ENCODE results near the gene IRS2.

IRS2 gene

DNA sequence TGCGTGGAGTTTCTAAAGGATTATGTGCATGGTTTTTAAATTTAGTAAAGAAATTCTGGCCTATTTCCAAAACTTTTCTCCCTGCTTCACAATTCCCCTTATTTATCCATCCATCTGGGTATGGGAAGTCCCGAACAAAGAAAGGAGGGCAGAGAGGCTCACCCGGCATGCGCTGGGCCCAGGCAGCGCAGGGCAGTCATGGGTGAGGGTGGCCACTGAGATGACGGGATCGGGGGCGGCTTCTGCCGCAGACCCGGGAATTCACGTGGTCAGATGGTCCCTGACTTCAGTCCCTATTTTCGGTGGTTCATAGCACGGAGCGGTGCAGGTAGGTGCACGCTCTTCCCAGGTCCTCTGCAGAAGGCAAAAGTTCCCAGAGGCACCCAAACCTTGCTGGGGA is 14.5 kb downstream of the IRS2 start:
- H2AFZ ChIP-seq (ENCODE audit: low read depth, low read length, severe bottlenecking), result no peak overlapping the region
- H3K9me3 ChIP-seq (ENCODE audit: insufficient read depth, low read length), result no peaks in the 10 kb centered on the region
- no peaks in the 10 kb centered on the region for H3K36me3 ChIP-seq (ENCODE audit: low read length)
- no peak overlapping the region for H3K4me3 ChIP-seq (ENCODE audit: insufficient read depth, low read length, poor library complexity, severe bottlenecking)
- H3K79me2 ChIP-seq (ENCODE audit: insufficient read depth, low read length), result no peaks in the 10 kb centered on the region
- no peak overlapping the region for H3K27ac ChIP-seq (ENCODE audit: low read depth, low read length)
- no peaks in the 10 kb centered on the region for H3F3A ChIP-seq (ENCODE audit: insufficient read depth)
- H3K27me3 ChIP-seq (ENCODE audit: low read length), result no peaks in the 10 kb centered on the region
- no peaks in the 10 kb centered on the region for H3K9me2 ChIP-seq (replicated peaks; ENCODE audit: insufficient read depth, low read length)
- no peak overlapping the region for H3K4me2 ChIP-seq (ENCODE audit: low read depth, low read length, poor library complexity, severe bottlenecking)
- no peak overlapping the region for H3K9ac ChIP-seq (ENCODE audit: low read length)
- H4K20me1 ChIP-seq (ENCODE audit: low read depth, low read length), result no peaks in the 10 kb centered on the region
- TF ChIP-seq, protein P1, sequence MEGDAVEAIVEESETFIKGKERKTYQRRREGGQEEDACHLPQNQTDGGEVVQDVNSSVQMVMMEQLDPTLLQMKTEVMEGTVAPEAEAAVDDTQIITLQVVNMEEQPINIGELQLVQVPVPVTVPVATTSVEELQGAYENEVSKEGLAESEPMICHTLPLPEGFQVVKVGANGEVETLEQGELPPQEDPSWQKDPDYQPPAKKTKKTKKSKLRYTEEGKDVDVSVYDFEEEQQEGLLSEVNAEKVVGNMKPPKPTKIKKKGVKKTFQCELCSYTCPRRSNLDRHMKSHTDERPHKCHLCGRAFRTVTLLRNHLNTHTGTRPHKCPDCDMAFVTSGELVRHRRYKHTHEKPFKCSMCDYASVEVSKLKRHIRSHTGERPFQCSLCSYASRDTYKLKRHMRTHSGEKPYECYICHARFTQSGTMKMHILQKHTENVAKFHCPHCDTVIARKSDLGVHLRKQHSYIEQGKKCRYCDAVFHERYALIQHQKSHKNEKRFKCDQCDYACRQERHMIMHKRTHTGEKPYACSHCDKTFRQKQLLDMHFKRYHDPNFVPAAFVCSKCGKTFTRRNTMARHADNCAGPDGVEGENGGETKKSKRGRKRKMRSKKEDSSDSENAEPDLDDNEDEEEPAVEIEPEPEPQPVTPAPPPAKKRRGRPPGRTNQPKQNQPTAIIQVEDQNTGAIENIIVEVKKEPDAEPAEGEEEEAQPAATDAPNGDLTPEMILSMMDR (IDR thresholded peaks at IDR 0.05; ENCODE audit: insufficient read depth, low read length, poor library complexity, severe bottlenecking), result no peak
- no peak for TF ChIP-seq EZH2phosphoT487 (conservative IDR thresholded peaks at IDR 0.05; ENCODE audit: low read length)

DNA sequence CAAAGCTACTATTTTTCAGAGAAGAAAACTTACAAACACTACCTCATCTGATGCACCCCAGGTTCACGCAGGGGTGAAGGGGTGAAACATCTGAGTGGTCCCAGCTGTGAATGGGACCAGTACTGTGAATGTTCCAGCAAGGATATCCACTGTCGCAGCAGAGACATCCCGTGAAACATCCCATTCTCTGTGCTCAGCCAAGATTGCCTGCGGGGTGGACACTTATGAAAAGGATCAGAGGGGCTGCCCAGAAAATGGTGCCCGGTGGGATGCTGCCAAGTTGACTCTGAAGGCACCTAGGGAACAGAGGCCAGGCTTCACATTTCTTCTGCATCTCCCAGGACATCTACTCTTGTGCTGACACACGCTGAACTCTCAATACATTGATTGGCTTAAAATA is 15.9 kb downstream of the IRS2 start:
- no peaks in the 10 kb centered on the region for H3K9me2 ChIP-seq (replicated peaks; ENCODE audit: insufficient read depth, low read length)
- no peaks in the 10 kb centered on the region for H3K27me3 ChIP-seq (ENCODE audit: low read length)
- no peak overlapping the region for H3K27ac ChIP-seq (ENCODE audit: low read depth, low read length)
- H2AFZ ChIP-seq (ENCODE audit: low read depth, low read length, severe bottlenecking), result no peak overlapping the region
- no peak overlapping the region for H3K4me3 ChIP-seq (ENCODE audit: insufficient read depth, low read length, poor library complexity, severe bottlenecking)
- H4K20me1 ChIP-seq (ENCODE audit: low read depth, low read length), result no peaks in the 10 kb centered on the region
- no peaks in the 10 kb centered on the region for H3K36me3 ChIP-seq (ENCODE audit: low read length)
- no peaks in the 10 kb centered on the region for H3K79me2 ChIP-seq (ENCODE audit: insufficient read depth, low read length)
- H3F3A ChIP-seq (ENCODE audit: insufficient read depth), result no peaks in the 10 kb centered on the region
- no peaks in the 10 kb centered on the region for H3K9me3 ChIP-seq (ENCODE audit: insufficient read depth, low read length)
- H3K4me2 ChIP-seq (ENCODE audit: low read depth, low read length, poor library complexity, severe bottlenecking), result no peak overlapping the region
- H3K9ac ChIP-seq (ENCODE audit: low read length), result no peak overlapping the region
- TF ChIP-seq, protein P1 (IDR thresholded peaks at IDR 0.05; ENCODE audit: insufficient read depth, low read length, poor library complexity, severe bottlenecking), result no peak
- no peak for TF ChIP-seq EZH2phosphoT487 (conservative IDR thresholded peaks at IDR 0.05; ENCODE audit: low read length)

DNA sequence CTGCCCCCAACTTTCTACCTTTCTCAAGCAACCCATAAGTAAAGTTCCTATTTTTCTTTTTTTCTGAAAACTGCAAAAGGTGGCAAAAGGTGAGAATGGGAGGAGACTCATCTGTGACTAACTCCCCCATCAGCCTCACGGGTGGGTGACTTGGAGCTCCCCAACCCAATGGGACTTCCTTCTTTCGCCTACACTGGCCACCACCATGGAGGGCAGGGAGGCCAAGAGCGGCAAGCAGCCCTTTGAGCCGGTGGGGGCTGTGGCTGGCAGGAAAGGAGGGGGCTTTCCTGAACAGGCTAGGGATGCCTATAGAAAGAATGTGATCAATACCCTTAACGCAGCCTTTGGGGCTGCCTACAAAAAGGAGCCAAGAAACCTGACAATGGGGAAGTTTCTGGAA is 16.5 kb downstream of the IRS2 start:
- Histone ChIP-seq H3F3A (ENCODE audit: insufficient read depth) (no peaks in the 10 kb centered on the region), H3K9me3 (ENCODE audit: insufficient read depth, low read length) (no peaks in the 10 kb centered on the region), H3K9me2 (replicated peaks; ENCODE audit: insufficient read depth, low read length) (no peaks in the 10 kb centered on the region), H3K36me3 (ENCODE audit: low read length) (no peaks in the 10 kb centered on the region), H3K79me2 (ENCODE audit: insufficient read depth, low read length) (no peaks in the 10 kb centered on the region), H3K4me2 (ENCODE audit: low read depth, low read length, poor library complexity, severe bottlenecking) (no peak overlapping the region), H3K4me3 (ENCODE audit: insufficient read depth, low read length, poor library complexity, severe bottlenecking) (no peak overlapping the region), H3K9ac (ENCODE audit: low read length) (no peak overlapping the region), H4K20me1 (ENCODE audit: low read depth, low read length) (no peaks in the 10 kb centered on the region), H3K27me3 (ENCODE audit: low read length) (no peaks in the 10 kb centered on the region), H3K27ac (ENCODE audit: low read depth, low read length) (no peak overlapping the region), H2AFZ (ENCODE audit: low read depth, low read length, severe bottlenecking) (no peak overlapping the region)
- no peak for TF ChIP-seq EZH2phosphoT487 (conservative IDR thresholded peaks at IDR 0.05; ENCODE audit: low read length)
- TF ChIP-seq, protein P1 (IDR thresholded peaks at IDR 0.05; ENCODE audit: insufficient read depth, low read length, poor library complexity, severe bottlenecking), result no peak
